ENCODE results near the gene MTA1.

The MTA1 gene

GRCh38 chr14:105440554-105440900 is 20.9 kb downstream of the MTA1 start:
- H3K27ac Mint-ChIP-seq (ENCODE audit: low read depth): no peak overlapping the region
- no peak overlapping the region for H3K4me3 Mint-ChIP-seq
- DNase-seq (ENCODE audit: low spot score in 2 of 2) (no peak), ATAC-seq (replicated peaks; ENCODE audit: extremely low read depth, poor library complexity, severe bottlenecking) (no peak)
- peaks cover 8% of the 10 kb centered on the region for H3K36me3 Mint-ChIP-seq (ENCODE audit: insufficient read depth)
- no peaks in the 10 kb centered on the region for H3K27me3 Mint-ChIP-seq
- H3K9me3 Mint-ChIP-seq: no peaks in the 10 kb centered on the region
- peaks cover 15% of the 10 kb centered on the region for H3K4me1 Mint-ChIP-seq

GRCh38 chr14:105440992-105441391 is 21.4 kb downstream of the MTA1 start:
- no peak overlapping the region for H3K27ac Mint-ChIP-seq (ENCODE audit: low read depth)
- no peak for ATAC-seq (replicated peaks; ENCODE audit: extremely low read depth, poor library complexity, severe bottlenecking)
- peaks cover 8% of the 10 kb centered on the region for H3K36me3 Mint-ChIP-seq (ENCODE audit: insufficient read depth)
- peaks cover 10% of the 10 kb centered on the region for H3K4me1 Mint-ChIP-seq
- no peak overlapping the region for H3K4me3 Mint-ChIP-seq
- H3K27me3 Mint-ChIP-seq: no peaks in the 10 kb centered on the region
- H3K9me3 Mint-ChIP-seq: no peaks in the 10 kb centered on the region
- DNase-seq (ENCODE audit: low spot score in 2 of 2): no peak

- H3K4me1 Mint-ChIP-seq: peaks cover 9% of the 10 kb centered on the region
- H3K27ac Mint-ChIP-seq (ENCODE audit: low read depth): no peak overlapping the region
- peaks cover 10% of the 10 kb centered on the region for H3K36me3 Mint-ChIP-seq (ENCODE audit: insufficient read depth)
- no peak for DNase-seq (ENCODE audit: low spot score in 2 of 2)
- no peaks in the 10 kb centered on the region for H3K27me3 Mint-ChIP-seq
- H3K9me3 Mint-ChIP-seq: no peaks in the 10 kb centered on the region
- no peak overlapping the region for H3K4me3 Mint-ChIP-seq
- no peak for ATAC-seq (replicated peaks; ENCODE audit: extremely low read depth, poor library complexity, severe bottlenecking)
Measured at GRCh38 chr14:105442125-105442524, 22.5 kb downstream of the MTA1 start.

GRCh38 chr14:105442834-105443233 is 23.2 kb downstream of the MTA1 start:
- Mint-ChIP-seq H3K9me3 (no peaks in the 10 kb centered on the region), H3K27me3 (no peaks in the 10 kb centered on the region), H3K4me1 (peaks cover 10% of the 10 kb centered on the region), H3K27ac (ENCODE audit: low read depth) (no peak overlapping the region), H3K4me3 (no peak overlapping the region), H3K36me3 (ENCODE audit: insufficient read depth) (peaks cover 10% of the 10 kb centered on the region)
- ATAC-seq (replicated peaks; ENCODE audit: extremely low read depth, poor library complexity, severe bottlenecking) (no peak), DNase-seq (ENCODE audit: low spot score in 2 of 2) (no peak)

- peaks cover 10% of the 10 kb centered on the region for H3K36me3 Mint-ChIP-seq (ENCODE audit: insufficient read depth)
- no peaks in the 10 kb centered on the region for H3K27me3 Mint-ChIP-seq
- ATAC-seq (replicated peaks; ENCODE audit: extremely low read depth, poor library complexity, severe bottlenecking) (no peak), DNase-seq (ENCODE audit: low spot score in 2 of 2) (no peak)
- H3K4me3 Mint-ChIP-seq: no peak overlapping the region
- peaks cover 19% of the 10 kb centered on the region for H3K4me1 Mint-ChIP-seq
- H3K9me3 Mint-ChIP-seq: no peaks in the 10 kb centered on the region
- no peak overlapping the region for H3K27ac Mint-ChIP-seq (ENCODE audit: low read depth)
Measured at GRCh38 chr14:105444859-105445258, 25.2 kb downstream of the MTA1 start.

GRCh38 chr14:105445290-105445689 is 25.7 kb downstream of the MTA1 start:
- Mint-ChIP-seq H3K4me3 (no peak overlapping the region), H3K9me3 (no peaks in the 10 kb centered on the region), H3K27ac (ENCODE audit: low read depth) (no peak overlapping the region), H3K4me1 (peaks cover 19% of the 10 kb centered on the region), H3K27me3 (no peaks in the 10 kb centered on the region), H3K36me3 (ENCODE audit: insufficient read depth) (peaks cover 10% of the 10 kb centered on the region)
- DNase-seq (ENCODE audit: low spot score in 2 of 2): no peak
- no peak for ATAC-seq (replicated peaks; ENCODE audit: extremely low read depth, poor library complexity, severe bottlenecking)

- Mint-ChIP-seq H3K27ac (ENCODE audit: low read depth) (no peak overlapping the region), H3K4me3 (no peak overlapping the region)
- ATAC-seq (replicated peaks; ENCODE audit: extremely low read depth, poor library complexity, severe bottlenecking): no peak
Measured at GRCh38 chr14:105445901-105446845, 26.5 kb downstream of the MTA1 start.

GRCh38 chr14:105446971-105447370 is 27.3 kb downstream of the MTA1 start:
- Mint-ChIP-seq H3K27ac (ENCODE audit: low read depth) (no peak overlapping the region), H3K36me3 (ENCODE audit: insufficient read depth) (peaks cover 5% of the 10 kb centered on the region), H3K4me3 (no peak overlapping the region), H3K4me1 (peaks cover 14% of the 10 kb centered on the region), H3K27me3 (no peaks in the 10 kb centered on the region), H3K9me3 (no peaks in the 10 kb centered on the region)
- no peak for ATAC-seq (replicated peaks; ENCODE audit: extremely low read depth, poor library complexity, severe bottlenecking)
- no peak for DNase-seq (ENCODE audit: low spot score in 2 of 2)

More at GRCh38 chr14:105445901-105446845, 26.5 kb downstream of the MTA1 start:
- Mint-ChIP-seq H3K27me3 (no peaks in the 10 kb centered on the region), H3K9me3 (no peaks in the 10 kb centered on the region), H3K36me3 (ENCODE audit: insufficient read depth) (peaks cover 10% of the 10 kb centered on the region), H3K4me1 (peaks cover 19% of the 10 kb centered on the region)
- no peak for DNase-seq (ENCODE audit: low spot score in 2 of 2)

- Mint-ChIP-seq H3K4me1 (peaks cover 10% of the 10 kb centered on the region), H3K27ac (ENCODE audit: low read depth) (no peak overlapping the region), H3K4me3 (no peak overlapping the region), H3K27me3 (no peaks in the 10 kb centered on the region), H3K36me3 (ENCODE audit: insufficient read depth) (peaks cover 5% of the 10 kb centered on the region), H3K9me3 (no peaks in the 10 kb centered on the region)
- ATAC-seq (replicated peaks; ENCODE audit: extremely low read depth, poor library complexity, severe bottlenecking) (no peak), DNase-seq (ENCODE audit: low spot score in 2 of 2) (no peak)
Measured at GRCh38 chr14:105447651-105448640, 28.3 kb downstream of the MTA1 start.

- Mint-ChIP-seq H3K27me3 (no peaks in the 10 kb centered on the region), H3K9me3 (no peaks in the 10 kb centered on the region), H3K36me3 (ENCODE audit: insufficient read depth) (peaks cover 5% of the 10 kb centered on the region), H3K4me1 (peaks cover 10% of the 10 kb centered on the region), H3K4me3 (no peak overlapping the region), H3K27ac (ENCODE audit: low read depth) (no peak overlapping the region)
- ATAC-seq (replicated peaks; ENCODE audit: extremely low read depth, poor library complexity, severe bottlenecking) (peak; percentile 91), DNase-seq (ENCODE audit: low spot score in 2 of 2) (peak; percentile 58 to 61)
Measured at GRCh38 chr14:105448706-105449111, 29.1 kb downstream of the MTA1 start.

- Mint-ChIP-seq H3K9me3 (no peaks in the 10 kb centered on the region), H3K36me3 (ENCODE audit: insufficient read depth) (peaks cover 2% of the 10 kb centered on the region), H3K4me3 (no peak overlapping the region), H3K27me3 (no peaks in the 10 kb centered on the region), H3K4me1 (peaks cover 10% of the 10 kb centered on the region), H3K27ac (ENCODE audit: low read depth) (no peak overlapping the region)
- DNase-seq (ENCODE audit: low spot score in 2 of 2) (no peak), ATAC-seq (replicated peaks; ENCODE audit: extremely low read depth, poor library complexity, severe bottlenecking) (no peak)
Measured at GRCh38 chr14:105449276-105450122, 29.9 kb downstream of the MTA1 start.

GRCh38 chr14:105450123-105450505 is 30.5 kb downstream of the MTA1 start:
- no peak overlapping the region for H3K27ac Mint-ChIP-seq (ENCODE audit: low read depth)
- DNase-seq (ENCODE audit: low spot score in 2 of 2): no peak
- no peaks in the 10 kb centered on the region for H3K27me3 Mint-ChIP-seq
- H3K9me3 Mint-ChIP-seq: no peaks in the 10 kb centered on the region
- peaks cover 5% of the 10 kb centered on the region for H3K36me3 Mint-ChIP-seq (ENCODE audit: insufficient read depth)
- no peak overlapping the region for H3K4me3 Mint-ChIP-seq
- peaks cover 10% of the 10 kb centered on the region for H3K4me1 Mint-ChIP-seq
- ATAC-seq (replicated peaks; ENCODE audit: extremely low read depth, poor library complexity, severe bottlenecking): no peak
